ENCODE measurements around the gene TENM4.

The TENM4 gene

GRCh38 chr11:79269611-79270307, 171.1 kb downstream of the TENM4 start:
- TF ChIP-seq ZBTB7A (IDR thresholded peaks at IDR 0.05; ENCODE audit: low read depth) = no peak
- no peak for TF ChIP-seq TEAD4 (IDR thresholded peaks at IDR 0.05)
- TF ChIP-seq RAD21 (IDR thresholded peaks at IDR 0.05; ENCODE audit: low read depth) = no peak
- TF ChIP-seq EGR1 (IDR thresholded peaks at IDR 0.05) = no peak
- no peak for TF ChIP-seq CREB1 (IDR thresholded peaks at IDR 0.05; ENCODE audit: low read depth)
- TF ChIP-seq NFIC (IDR thresholded peaks at IDR 0.05) = no peak
- TF ChIP-seq REST (IDR thresholded peaks at IDR 0.05; ENCODE audit: low read depth) = no peak
- TF ChIP-seq CEBPB (IDR thresholded peaks at IDR 0.05) = no peak
- no peak for TF ChIP-seq TAF1 (IDR thresholded peaks at IDR 0.05; ENCODE audit: low read depth)
- no peak for TF ChIP-seq TCF12 (IDR thresholded peaks at IDR 0.05; ENCODE audit: low read depth)

- TF ChIP-seq EGR1 (IDR thresholded peaks at IDR 0.05) = no peak
- TF ChIP-seq TCF12 (IDR thresholded peaks at IDR 0.05; ENCODE audit: low read depth) = no peak
Measured at GRCh38 chr11:79266396-79266795, 174.4 kb downstream of the TENM4 start.

- TF ChIP-seq NFIC (IDR thresholded peaks at IDR 0.05) = no peak
- no peak for TF ChIP-seq EP300 (IDR thresholded peaks at IDR 0.05; ENCODE audit: borderline replicate concordance)
- no peak for TF ChIP-seq CEBPB (IDR thresholded peaks at IDR 0.05)
- no peak for TF ChIP-seq USF1 (IDR thresholded peaks at IDR 0.05)
- TF ChIP-seq REST (IDR thresholded peaks at IDR 0.05; ENCODE audit: low read depth) = no peak
- TF ChIP-seq CREB1 (IDR thresholded peaks at IDR 0.05; ENCODE audit: low read depth) = no peak
- TF ChIP-seq TEAD4 (IDR thresholded peaks at IDR 0.05) = no peak
- TF ChIP-seq YY1 (IDR thresholded peaks at IDR 0.05; ENCODE audit: low read depth) = no peak
- no peak for TF ChIP-seq TAF1 (IDR thresholded peaks at IDR 0.05; ENCODE audit: low read depth)
- TF ChIP-seq EGR1 (IDR thresholded peaks at IDR 0.05) = no peak
Measured at GRCh38 chr11:79265756-79266322, 175.0 kb downstream of the TENM4 start.

- no peak for TF ChIP-seq TAF1 (IDR thresholded peaks at IDR 0.05; ENCODE audit: low read depth)
- no peak for TF ChIP-seq FOXM1 (IDR thresholded peaks at IDR 0.05; ENCODE audit: borderline replicate concordance, low read depth)
- no peak for TF ChIP-seq USF1 (IDR thresholded peaks at IDR 0.05)
- TF ChIP-seq YY1 (IDR thresholded peaks at IDR 0.05; ENCODE audit: low read depth) = no peak
- TF ChIP-seq RAD21 (IDR thresholded peaks at IDR 0.05; ENCODE audit: low read depth) = no peak
- TF ChIP-seq ZBTB7A (IDR thresholded peaks at IDR 0.05; ENCODE audit: low read depth) = no peak
- TF ChIP-seq TEAD4 (IDR thresholded peaks at IDR 0.05) = no peak
- TF ChIP-seq MAX (IDR thresholded peaks at IDR 0.05) = no peak
- TF ChIP-seq REST (IDR thresholded peaks at IDR 0.05; ENCODE audit: low read depth) = no peak
- TF ChIP-seq TCF12 (IDR thresholded peaks at IDR 0.05; ENCODE audit: low read depth) = no peak
- no peak for TF ChIP-seq EGR1 (IDR thresholded peaks at IDR 0.05)
- TF ChIP-seq CEBPB (IDR thresholded peaks at IDR 0.05) = no peak
- TF ChIP-seq EP300 (IDR thresholded peaks at IDR 0.05; ENCODE audit: borderline replicate concordance) = no peak
- TF ChIP-seq NFIC (IDR thresholded peaks at IDR 0.05) = no peak
- TF ChIP-seq CREB1 (IDR thresholded peaks at IDR 0.05; ENCODE audit: low read depth) = no peak
Measured at GRCh38 chr11:79264284-79264683, 176.5 kb downstream of the TENM4 start.

GRCh38 chr11:79263001-79263400, 177.8 kb downstream of the TENM4 start:
- TF ChIP-seq YY1 (IDR thresholded peaks at IDR 0.05; ENCODE audit: low read depth) = no peak
- no peak for TF ChIP-seq USF1 (IDR thresholded peaks at IDR 0.05)

Data from Ishikawa (cell line).